DMS53 treated with DMSO at 0.1 percent for 48 hours (cell line): Measurements from ENCODE around the gene EPHA3.
"Not testable (repeated sequence)": the region's sequence is repeated elsewhere in the genome, so short reads cannot be mapped to it uniquely, and the experiment has no call there.

Experiments
- DNase-seq: peaks from one replicate; lab custom pipeline; 2025; ENCODE audit not compliant: unreplicated experiment; lab: John Stamatoyannopoulos, UW

Gene EPHA3

DNA sequence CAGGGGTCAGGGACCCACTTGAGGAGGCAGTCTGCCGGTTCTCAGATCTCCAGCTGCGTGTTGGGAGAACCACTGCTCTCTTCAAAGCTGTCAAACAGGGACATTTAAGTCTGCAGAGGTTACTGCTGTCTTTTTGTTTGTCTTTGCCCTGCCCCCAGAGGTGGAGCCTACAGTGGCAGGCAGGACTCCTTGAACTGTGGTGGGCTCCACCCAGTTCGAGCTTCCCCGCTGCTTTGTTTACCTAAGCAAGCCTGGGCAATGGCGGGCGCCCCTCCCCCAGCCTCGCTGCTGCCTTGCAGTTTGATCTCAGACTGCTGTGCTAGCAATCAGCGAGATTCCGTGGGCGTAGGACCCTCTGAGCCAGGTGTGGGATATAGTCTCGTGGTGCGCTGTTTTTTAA is 243.5 kb downstream of the EPHA3 start:
- DNase-seq, result not testable (repeated sequence)

DNA sequence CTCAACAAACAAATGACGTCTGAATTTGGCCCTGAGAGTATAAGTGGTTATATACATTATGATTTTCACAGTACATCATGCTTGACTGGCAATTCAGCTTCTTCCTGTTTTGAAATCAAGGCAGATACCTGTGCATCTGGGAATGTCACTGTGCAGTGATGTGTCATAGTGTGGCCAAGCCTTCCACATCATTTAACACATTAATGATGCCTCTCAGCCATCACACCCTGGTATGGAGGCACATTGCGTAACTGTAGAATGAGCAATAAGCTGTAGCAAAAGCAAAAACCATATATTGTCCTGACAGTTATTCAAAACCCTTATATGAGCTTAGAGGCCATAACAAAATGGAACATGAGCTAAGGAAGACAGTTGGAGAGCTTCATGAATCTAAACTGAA is 246.0 kb downstream of the EPHA3 start:
- DNase-seq, result no peak

DNA sequence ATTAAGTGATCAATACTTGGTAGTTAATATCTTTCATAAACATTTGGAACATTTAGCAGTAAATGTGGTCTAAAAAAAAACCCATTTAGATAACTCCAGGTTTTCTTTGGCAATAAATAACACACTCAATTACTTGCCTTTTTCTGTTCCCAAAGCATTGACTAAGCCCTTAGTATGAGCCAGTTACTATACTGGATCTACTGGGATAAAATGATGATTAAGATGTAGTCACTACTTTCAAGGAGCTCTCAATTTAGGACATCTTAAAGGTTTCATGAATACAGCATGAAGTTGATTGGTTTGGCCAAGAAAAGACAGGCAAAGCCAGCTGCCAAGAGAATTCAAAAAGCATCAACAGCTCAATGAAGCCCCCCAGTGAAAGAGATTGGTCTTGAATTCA is 250.9 kb downstream of the EPHA3 start:
- no peak for DNase-seq

DNA sequence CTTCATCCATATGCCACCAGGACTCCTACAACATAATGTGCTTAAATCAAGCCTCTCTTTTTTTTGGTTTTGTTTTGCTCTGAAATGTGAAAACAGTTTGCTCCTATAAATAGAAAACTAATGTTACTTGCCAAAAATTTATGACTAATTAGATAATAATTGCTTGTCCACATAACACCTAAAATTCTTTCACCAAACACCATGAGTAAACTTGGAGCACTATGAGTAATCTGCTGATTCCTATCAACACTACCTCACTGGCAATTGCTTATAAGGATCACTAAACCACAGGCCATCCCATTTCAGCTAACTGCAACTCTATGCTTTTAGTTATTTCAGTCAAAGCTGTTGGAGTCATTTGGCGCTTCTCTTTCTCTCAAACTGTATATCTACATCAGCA is 252.7 kb downstream of the EPHA3 start:
- DNase-seq, result no peak

DNA sequence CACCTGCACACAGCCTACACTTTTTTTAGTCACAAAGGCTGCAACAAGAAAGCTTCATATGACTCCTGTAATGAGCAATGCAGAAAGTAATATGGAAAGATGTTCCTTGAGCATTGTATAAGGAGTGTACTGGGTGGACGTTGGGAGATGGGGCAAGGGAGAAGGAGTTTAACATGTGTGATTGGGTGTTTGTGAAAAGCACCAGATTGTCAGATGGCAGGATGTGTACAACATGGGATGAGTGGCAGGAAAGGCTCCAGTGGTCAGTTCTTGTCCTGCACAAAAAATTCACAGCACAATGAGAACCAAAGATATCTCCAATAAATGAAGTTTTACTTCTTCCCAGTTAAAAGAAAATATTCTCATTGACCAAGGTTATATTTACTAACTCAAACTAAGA is 255.1 kb downstream of the EPHA3 start:
- DNase-seq, result no peak

DNA sequence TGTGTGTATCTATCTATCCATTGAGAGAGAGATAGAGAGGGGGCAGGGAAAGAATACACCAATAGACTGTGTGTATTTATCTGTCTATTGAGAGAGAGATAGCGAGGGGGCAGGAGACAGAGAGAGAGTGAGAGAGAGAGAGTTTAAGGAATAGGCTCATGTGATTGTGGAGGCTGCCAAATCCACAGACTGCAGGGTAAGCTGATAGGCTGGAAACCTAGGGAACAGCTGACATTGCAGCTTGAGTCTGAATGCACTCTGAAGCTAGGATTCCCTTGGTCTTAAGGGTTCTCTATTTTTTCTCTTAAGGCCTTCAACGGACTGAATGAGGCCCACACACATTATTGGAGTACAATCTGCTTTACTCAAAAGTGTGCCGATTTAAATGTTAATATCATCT is 255.8 kb downstream of the EPHA3 start:
- no peak for DNase-seq

DNA sequence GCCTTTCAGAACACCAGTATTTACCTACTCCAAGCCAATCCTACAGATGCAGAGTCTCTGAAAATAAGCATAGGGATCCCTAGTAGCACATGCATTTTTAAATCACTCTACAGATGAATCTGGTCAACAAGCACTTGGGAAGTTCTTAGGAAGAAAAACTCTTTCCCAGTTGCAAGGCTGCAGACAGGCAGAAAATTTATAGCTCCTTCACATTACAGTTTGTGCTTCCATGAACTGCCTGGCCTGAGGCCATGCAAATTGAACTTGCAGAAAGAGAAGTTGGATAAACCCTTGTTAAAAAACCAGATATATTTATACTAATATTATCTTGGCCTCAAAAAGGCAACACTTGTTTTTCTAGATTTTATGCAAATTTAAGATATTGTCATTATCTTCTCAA is 256.9 kb downstream of the EPHA3 start:
- DNase-seq, result no peak

DNA sequence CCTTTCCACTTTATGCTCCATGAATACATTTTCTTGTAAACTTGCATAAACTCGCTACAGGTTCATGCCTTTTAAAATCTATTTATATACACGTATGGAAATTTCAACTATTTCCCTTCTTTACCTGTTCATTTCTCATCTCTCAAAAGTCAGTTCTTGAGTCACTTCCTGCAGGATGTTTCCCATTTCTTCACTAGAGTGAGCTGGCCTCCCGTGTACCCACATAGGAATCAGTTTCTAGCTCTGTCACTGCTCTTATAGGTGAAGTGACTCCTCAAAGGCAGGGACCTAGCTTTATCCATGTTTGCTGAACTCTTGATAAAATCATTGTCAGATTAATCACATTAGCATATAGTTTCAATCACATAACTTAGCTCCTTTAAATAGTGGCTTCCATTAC is 259.7 kb downstream of the EPHA3 start:
- DNase-seq, result no peak

DNA sequence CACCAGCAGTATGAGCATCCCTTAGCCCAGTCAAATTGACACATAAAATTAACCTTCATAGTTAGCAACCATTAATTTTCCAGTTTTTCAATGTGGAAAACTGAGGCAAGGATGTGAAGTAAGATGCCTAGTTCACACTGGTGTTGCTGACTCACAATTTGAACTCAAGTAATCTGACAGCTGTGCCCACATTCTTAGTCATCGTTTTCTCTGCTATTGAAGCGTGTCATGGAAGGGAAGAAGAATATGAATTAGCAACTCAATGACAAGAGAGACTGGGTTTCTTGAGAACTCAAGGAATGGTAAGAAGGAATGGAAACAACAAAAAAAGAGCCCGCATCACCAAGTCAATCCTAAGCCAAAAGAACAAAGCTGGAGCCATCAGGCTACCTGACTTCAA is 261.4 kb downstream of the EPHA3 start:
- no peak for DNase-seq

DNA sequence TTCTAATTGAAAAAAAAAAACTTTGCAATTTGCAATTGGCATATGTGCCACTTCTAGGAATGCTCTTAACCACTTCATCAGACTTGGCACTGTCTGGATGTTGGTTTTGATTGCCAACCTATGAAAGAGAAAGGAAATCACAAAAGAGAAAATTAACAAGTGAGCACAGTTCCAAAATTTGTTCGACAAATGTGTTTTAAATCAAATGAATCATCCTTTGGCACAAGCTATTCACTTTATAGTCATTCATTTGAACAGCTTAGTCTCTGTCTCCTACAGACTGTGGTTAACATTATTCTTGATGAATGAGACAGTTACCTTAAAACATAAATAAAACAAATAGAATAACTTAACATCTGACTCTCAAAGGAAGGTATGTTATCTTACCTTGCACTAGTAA is 265.0 kb downstream of the EPHA3 start:
- DNase-seq, result no peak

DNA sequence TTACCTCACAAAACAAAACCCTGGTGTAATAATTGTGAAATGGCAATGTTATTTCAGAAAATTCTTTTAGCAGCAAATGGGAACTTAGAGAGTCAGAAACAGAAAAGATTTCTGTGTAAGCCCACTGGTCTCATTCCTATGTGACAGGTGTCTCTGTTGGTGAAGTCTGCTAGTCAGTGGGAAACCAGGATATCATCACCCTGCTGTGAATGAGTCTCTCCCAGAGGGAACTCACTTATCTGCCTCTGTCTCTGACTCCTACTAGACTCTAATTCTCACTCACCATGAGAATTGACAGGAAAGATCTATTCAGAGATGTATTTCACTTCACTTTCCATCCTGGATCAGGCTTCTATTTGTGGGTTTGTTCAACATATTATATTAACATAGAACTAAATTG is 266.0 kb downstream of the EPHA3 start:
- DNase-seq, result no peak

DNA sequence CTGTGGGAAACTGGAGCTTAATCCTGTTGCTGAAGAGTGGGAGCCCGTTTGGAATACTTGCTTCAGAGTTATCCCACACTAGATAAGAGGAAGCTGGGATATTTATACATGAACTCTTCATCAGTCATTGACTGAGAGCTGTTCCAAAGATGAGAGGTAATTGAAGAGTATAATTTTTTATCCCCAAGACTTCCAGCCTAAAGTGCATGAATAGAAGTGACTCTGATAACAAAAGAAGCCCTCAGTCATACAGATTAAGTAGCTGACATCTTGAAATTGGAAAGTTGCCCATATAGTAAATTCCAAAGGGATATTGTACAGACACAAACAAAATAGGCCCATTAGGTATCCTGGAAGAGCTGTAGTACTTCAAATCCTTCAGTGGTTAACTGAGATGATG is 268.0 kb downstream of the EPHA3 start:
- DNase-seq, result no peak

DNA sequence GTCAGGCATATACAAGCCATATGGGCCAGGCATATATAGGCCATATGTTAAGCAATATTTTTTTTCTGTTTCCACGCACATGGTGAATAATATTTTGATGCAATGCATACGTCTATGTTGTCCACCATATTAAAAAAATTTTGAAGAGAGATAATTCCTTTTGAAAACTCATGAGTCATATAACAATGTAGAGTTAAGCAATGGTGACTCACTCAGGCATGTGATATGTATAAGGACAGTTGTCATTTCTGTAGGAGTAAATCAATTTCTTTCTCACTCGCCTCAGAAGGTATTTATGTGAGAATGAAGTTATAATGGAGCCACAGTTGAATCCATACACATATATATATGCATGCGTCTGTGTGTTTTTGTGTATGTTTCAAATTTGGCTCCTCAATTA is 272.6 kb downstream of the EPHA3 start:
- peak; percentile 2 for DNase-seq

DNA sequence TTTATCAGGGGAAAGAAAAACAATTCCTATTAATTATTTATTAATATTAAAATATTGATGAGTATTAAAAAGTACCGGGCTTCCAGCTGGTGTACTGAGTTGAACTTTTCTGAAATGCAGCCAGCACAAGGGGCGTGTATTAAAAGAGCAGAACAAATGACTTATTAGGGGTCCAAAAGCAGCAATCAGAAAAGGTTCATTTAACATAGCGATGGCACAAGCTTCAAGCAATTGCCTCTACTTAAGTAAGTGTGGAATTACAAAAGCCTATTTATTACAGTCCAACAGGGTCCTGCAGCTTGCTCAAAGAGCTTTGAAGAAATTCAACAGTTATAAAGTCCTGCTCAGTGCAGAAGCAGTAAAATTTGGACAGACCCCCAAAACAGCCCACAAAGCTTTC is 285.6 kb downstream of the EPHA3 start:
- no peak for DNase-seq

DNA sequence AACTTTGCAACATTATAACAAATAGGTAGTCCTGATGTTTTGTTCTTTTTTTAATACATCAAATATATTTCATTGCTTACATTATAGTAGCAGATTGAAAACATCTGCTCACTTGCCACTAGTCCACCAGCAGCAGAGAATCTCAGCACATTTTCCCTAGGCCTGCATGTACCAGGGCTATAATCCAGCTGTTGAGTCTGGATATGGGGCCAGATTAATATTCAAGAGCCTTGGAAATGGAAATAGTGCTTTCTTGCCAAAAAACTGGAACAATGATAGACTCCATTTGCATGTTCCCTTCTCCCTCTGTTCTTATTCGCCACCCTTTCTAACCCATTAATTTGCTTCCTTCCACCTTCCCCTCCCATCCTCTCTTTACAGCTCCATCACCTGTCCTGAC is 288.0 kb downstream of the EPHA3 start:
- no peak for DNase-seq

DNA sequence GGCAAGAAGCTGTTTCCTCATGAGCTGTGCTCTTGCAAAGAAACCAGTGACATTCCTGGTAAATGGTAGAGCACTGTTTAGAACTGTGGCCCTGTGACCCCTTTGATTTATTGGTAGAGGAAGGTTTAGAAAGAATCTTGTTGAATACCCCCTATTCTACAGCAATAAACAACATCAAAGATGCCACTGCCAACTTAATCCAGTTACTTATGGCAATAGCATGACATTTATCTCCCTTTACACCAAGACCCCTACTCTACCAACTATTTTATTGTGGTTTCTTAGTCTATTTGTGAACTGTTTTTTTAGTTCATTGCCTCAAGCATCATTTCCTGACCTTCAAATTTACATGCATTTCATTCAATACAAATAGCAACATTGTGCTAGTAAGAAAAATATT is 288.6 kb downstream of the EPHA3 start:
- DNase-seq, result no peak

DNA sequence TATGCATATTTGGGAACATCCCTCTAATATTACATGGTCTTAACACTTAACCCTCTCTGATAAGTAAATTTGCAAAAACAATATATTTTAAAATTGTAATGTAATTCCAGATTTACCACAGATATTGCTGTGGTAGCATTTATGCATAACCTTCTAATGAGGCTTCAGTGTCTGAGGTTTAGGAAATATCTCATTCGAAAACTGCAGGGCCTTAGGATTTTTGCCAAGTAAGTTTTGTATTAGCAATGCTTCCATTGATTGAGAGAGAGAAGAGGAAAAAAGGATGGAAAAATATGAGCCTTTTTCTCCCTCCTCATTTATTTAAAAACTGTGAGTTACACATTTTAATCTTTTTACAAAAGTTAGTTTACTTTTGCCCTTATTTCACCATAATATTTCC is 294.6 kb downstream of the EPHA3 start:
- no peak for DNase-seq

DNA sequence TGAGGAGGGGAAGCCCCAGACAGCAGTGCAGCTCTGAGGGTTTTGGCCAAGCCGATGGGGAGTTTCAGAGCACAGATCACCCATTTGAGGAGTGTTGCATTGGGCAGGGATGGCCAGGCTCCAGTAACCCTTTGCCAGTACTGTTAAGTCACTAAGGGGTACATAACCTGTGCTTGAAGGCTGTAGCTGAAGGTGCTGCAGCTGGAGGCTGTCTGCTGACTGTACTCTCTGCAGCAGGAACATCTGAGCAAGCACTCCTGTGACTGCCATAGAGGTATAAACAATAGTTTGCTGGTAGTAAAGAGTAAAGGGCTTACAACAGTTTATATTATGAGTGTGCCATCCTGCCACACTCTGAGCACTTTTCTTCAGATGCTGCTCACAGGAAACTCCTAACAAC is 297.8 kb downstream of the EPHA3 start:
- no peak for DNase-seq

DNA sequence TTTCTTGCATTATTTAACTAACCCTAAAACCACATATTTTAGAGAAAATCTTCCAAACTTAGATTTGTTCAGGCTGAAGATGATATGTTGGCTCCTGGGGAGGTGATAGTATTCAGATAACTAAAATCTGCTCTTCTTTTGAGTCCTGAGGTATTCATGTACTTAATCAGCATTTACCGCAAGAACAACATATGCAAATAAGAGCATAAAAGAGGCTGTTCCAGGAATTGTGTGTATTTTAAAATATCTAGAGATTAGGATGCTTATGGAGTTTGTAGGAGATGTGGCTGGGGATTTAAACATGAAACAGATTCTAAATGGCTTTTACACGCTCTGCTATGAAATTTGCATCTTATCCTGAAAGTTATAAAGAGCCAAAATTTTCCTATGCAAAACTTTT is 298.2 kb downstream of the EPHA3 start:
- no peak for DNase-seq

DNA sequence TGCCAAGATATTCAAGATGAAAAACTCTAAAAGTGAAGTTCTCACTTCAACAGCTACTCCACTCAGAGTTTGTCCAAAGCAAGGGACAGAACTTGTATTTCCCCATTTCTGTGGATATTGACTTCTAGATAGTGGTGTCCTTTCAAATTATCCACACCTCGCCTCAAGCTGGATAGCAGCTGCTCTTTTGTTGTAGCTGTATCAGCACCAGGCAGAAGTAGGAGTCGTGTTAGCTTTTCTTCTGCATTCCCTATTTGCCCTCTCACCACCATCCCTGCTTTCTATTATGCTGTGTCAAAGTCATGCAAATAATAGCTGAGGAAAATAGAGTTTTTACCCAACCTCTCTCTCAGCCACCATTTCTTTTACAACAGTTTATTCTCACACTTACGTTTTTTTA is 303.8 kb downstream of the EPHA3 start:
- no peak for DNase-seq

DNA sequence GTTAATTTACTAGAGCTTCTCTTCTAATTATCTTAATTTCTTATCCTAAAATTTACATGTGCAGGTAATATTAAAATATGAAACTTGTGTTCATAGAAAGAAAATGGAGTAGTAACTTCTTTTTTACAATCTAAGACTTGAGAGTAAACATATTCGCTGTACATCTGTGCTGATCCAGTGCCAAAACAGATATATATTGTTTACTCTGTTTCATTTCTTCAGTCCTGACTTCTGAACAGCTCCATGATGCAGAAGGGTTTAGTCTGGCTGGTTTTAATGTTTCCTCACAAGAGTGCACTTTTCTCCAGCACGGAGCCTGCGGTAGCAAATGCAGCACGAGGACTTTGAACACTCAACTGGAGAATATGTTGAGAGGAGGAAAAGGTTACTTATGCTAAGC is 306.8 kb downstream of the EPHA3 start:
- no peak for DNase-seq

DNA sequence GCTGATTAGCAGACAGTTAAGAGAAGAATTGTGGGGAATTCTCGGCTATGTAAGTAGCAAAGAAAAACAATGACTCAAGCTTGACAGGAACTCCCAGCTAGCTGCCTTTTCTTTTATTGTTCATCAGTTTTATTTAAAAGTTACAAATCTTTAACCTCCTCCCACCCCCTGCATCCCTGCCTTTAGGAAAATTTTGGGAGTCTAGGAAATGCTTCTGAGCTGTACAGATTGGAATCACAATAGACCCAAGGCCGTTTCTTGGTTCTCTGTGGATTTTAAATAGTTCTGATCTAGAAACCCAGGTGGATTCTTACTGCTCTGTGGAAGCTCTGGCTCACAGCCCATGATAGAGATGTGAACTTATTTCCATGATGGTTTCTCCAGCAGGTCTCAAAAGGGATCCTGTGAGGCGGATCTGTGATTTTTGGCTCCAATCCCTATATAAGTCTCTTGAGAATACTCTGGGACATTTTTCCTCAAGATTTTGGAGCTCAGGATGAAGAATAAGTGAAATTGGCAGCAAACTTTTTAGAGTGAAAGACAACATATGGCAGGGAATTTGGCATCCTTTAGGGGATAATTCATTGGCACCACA is 312.3 kb downstream of the EPHA3 start:
- DNase-seq, result no peak

DNA sequence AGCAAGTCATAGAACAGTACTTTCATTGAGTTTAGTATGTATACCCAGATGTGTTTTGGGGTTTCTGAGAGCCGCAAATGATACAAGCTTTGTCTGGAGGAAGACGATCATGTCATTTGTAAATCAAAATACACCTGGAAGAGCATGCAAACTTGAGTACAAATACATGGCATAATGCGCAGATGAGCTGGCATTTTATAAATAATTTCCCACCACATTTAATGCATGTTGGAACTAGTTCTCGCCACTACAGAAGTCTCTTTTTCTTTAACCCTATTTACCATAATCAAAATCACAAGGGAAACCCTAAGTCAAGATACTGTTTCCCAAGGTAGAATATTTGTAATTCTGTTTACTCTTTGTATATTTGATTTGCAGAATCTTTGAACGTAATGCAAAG is 318.6 kb downstream of the EPHA3 start:
- no peak for DNase-seq
